ENCODE data around the gene TTC14.

The TTC14 gene

DNA sequence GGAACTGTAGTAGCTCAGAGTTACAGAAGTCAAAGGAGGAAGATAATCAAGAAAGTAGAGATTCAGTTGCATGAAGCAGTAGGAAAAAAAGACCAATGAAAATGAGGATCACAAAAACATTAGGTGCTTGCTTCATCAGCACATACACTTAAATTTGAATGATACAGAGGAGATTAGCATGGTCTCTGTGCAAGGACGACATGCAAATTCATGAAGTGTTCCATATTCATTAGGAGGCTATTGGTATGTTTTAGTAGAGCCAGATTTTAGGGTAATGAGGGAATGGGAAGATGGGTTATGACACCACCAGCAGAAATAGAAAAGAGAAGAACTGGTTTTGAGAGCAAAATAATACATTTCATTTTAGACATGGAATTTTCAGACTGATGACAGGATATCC is 21.0 kb upstream of the TTC14 start:
- Histone ChIP-seq H3K9me3 (ENCODE audit: control insufficient read depth, insufficient read depth, low read depth, low read length) (no peaks in the 10 kb centered on the region), H3K27ac (ENCODE audit: extremely low read depth, low read depth, low read length) (no peak overlapping the region), H3K4me1 (ENCODE audit: control insufficient read depth, insufficient read depth, low read length) (no peaks in the 10 kb centered on the region), H3K4me3 (ENCODE audit: low read depth, low read length) (no peak overlapping the region), H3K36me3 (ENCODE audit: control insufficient read depth in 2 of 2, insufficient read depth in 1 of 2, low read length in 2 of 2) (no peaks in the 10 kb centered on the region)
- TF ChIP-seq, protein P1, sequence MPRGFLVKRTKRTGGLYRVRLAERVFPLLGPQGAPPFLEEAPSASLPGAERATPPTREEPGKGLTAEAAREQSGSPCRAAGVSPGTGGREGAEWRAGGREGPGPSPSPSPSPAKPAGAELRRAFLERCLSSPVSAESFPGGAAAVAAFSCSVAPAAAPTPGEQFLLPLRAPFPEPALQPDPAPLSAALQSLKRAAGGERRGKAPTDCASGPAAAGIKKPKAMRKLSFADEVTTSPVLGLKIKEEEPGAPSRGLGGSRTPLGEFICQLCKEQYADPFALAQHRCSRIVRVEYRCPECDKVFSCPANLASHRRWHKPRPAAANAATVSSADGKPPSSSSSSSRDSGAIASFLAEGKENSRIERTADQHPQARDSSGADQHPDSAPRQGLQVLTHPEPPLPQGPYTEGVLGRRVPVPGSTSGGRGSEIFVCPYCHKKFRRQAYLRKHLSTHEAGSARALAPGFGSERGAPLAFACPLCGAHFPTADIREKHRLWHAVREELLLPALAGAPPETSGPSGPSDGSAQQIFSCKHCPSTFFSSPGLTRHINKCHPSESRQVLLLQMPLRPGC (tag by site-specific recombination; IDR thresholded peaks at IDR 0.05): no peak
- TF ChIP-seq ZNF302 (tag by site-specific recombination; IDR thresholded peaks at IDR 0.05; ENCODE audit: low read depth): no peak
- TF ChIP-seq ZNF48 (tag by site-specific recombination; IDR thresholded peaks at IDR 0.05): no peak
- TF ChIP-seq YY2 (tag by site-specific recombination; IDR thresholded peaks at IDR 0.05): no peak
- TF ChIP-seq, protein P2, sequence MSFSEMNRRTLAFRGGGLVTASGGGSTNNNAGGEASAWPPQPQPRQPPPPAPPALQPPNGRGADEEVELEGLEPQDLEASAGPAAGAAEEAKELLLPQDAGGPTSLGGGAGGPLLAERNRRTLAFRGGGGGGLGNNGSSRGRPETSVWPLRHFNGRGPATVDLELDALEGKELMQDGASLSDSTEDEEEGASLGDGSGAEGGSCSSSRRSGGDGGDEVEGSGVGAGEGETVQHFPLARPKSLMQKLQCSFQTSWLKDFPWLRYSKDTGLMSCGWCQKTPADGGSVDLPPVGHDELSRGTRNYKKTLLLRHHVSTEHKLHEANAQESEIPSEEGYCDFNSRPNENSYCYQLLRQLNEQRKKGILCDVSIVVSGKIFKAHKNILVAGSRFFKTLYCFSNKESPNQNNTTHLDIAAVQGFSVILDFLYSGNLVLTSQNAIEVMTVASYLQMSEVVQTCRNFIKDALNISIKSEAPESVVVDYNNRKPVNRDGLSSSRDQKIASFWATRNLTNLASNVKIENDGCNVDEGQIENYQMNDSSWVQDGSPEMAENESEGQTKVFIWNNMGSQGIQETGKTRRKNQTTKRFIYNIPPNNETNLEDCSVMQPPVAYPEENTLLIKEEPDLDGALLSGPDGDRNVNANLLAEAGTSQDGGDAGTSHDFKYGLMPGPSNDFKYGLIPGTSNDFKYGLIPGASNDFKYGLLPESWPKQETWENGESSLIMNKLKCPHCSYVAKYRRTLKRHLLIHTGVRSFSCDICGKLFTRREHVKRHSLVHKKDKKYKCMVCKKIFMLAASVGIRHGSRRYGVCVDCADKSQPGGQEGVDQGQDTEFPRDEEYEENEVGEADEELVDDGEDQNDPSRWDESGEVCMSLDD (tag by site-specific recombination; IDR thresholded peaks at IDR 0.05): no peak
- no peak for TF ChIP-seq RBAK (tag by site-specific recombination; IDR thresholded peaks at IDR 0.05)
- no peak for TF ChIP-seq KLF1 (tag by site-specific recombination; IDR thresholded peaks at IDR 0.05)
- TF ChIP-seq ZNF174 (tag by site-specific recombination; IDR thresholded peaks at IDR 0.05): no peak
- TF ChIP-seq TRIM28 (IDR thresholded peaks at IDR 0.05; ENCODE audit: borderline replicate concordance, low read length): no peak
- no peak for TF ChIP-seq ZNF658 (tag by site-specific recombination; IDR thresholded peaks at IDR 0.05)
- no peak for TF ChIP-seq GFI1B (tag by site-specific recombination; IDR thresholded peaks at IDR 0.05)
- no peak for TF ChIP-seq ZNF621 (tag by site-specific recombination; IDR thresholded peaks at IDR 0.05)
- TF ChIP-seq, protein P3, sequence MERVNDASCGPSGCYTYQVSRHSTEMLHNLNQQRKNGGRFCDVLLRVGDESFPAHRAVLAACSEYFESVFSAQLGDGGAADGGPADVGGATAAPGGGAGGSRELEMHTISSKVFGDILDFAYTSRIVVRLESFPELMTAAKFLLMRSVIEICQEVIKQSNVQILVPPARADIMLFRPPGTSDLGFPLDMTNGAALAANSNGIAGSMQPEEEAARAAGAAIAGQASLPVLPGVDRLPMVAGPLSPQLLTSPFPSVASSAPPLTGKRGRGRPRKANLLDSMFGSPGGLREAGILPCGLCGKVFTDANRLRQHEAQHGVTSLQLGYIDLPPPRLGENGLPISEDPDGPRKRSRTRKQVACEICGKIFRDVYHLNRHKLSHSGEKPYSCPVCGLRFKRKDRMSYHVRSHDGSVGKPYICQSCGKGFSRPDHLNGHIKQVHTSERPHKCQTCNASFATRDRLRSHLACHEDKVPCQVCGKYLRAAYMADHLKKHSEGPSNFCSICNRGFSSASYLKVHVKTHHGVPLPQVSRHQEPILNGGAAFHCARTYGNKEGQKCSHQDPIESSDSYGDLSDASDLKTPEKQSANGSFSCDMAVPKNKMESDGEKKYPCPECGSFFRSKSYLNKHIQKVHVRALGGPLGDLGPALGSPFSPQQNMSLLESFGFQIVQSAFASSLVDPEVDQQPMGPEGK (tag by site-specific recombination; IDR thresholded peaks at IDR 0.05): no peak
- TF ChIP-seq ZNF768 (tag by site-specific recombination; IDR thresholded peaks at IDR 0.05): no peak
- TF ChIP-seq, protein P4, sequence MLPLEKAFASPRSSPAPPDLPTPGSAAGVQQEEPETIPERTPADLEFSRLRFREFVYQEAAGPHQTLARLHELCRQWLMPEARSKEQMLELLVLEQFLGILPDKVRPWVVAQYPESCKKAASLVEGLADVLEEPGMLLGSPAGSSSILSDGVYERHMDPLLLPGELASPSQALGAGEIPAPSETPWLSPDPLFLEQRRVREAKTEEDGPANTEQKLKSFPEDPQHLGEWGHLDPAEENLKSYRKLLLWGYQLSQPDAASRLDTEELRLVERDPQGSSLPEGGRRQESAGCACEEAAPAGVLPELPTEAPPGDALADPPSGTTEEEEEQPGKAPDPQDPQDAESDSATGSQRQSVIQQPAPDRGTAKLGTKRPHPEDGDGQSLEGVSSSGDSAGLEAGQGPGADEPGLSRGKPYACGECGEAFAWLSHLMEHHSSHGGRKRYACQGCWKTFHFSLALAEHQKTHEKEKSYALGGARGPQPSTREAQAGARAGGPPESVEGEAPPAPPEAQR (tag by site-specific recombination; IDR thresholded peaks at IDR 0.05): no peak
- TF ChIP-seq, protein P5, sequence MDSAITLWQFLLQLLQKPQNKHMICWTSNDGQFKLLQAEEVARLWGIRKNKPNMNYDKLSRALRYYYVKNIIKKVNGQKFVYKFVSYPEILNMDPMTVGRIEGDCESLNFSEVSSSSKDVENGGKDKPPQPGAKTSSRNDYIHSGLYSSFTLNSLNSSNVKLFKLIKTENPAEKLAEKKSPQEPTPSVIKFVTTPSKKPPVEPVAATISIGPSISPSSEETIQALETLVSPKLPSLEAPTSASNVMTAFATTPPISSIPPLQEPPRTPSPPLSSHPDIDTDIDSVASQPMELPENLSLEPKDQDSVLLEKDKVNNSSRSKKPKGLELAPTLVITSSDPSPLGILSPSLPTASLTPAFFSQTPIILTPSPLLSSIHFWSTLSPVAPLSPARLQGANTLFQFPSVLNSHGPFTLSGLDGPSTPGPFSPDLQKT (IDR thresholded peaks at IDR 0.05; ENCODE audit: borderline replicate concordance, low read depth, low read length): no peak
- TF ChIP-seq HOXC10 (CRISPR knock-in tag; IDR thresholded peaks at IDR 0.05): no peak
- TF ChIP-seq, protein P6, sequence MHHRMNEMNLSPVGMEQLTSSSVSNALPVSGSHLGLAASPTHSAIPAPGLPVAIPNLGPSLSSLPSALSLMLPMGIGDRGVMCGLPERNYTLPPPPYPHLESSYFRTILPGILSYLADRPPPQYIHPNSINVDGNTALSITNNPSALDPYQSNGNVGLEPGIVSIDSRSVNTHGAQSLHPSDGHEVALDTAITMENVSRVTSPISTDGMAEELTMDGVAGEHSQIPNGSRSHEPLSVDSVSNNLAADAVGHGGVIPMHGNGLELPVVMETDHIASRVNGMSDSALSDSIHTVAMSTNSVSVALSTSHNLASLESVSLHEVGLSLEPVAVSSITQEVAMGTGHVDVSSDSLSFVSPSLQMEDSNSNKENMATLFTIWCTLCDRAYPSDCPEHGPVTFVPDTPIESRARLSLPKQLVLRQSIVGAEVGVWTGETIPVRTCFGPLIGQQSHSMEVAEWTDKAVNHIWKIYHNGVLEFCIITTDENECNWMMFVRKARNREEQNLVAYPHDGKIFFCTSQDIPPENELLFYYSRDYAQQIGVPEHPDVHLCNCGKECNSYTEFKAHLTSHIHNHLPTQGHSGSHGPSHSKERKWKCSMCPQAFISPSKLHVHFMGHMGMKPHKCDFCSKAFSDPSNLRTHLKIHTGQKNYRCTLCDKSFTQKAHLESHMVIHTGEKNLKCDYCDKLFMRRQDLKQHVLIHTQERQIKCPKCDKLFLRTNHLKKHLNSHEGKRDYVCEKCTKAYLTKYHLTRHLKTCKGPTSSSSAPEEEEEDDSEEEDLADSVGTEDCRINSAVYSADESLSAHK (tag by site-specific recombination; IDR thresholded peaks at IDR 0.05): no peak
- TF ChIP-seq ZNF660 (tag by site-specific recombination; IDR thresholded peaks at IDR 0.05): no peak
- POLR2A ChIA-PET: no interaction called here
- CTCF ChIA-PET: interaction anchor here (0.6 kb wide), 1 partner anchor 11 kb away, joined by 4 read pairs; no protein-coding TSS in a partner anchor
